Inferior parietal cortex (tissue), 1 donor: Measurements from ENCODE around the gene FHIT.

Experiments
- DNase-seq: peaks from one replicate; pipeline ENCODE4 v3.0.0-alpha.2; 2016; ENCODE audit errors: extremely low spot score

The FHIT gene

DNA sequence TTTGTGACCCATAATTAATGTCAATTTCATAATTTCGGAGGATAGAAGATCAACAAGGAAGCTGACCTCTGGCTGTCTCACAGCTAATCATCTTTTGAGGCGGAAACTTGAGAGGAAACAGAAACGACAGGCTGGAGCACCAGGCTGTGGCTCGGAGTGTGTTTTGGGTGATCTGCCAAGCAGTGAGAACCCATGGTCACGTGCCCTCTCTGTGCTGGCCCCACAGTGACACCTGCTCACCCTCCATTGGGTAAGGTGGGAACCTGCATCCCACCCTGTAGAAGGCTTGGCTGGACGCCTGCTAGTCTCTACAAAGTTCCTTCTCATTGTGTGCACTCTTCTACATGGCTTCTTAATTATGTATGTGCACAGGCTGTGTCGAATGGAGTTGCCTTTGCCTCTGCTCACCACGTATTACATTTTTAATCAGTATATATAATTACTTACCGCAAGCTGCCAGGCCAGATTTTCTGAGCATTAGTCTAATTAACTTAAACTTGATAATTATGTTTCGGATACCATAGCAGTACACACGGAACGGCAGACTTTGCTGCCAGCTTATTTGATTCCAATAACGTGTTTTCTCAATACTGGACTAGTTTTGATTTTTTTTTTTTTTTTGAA lies 1482.0 kb downstream of the FHIT start:
- no peak for DNase-seq

DNA sequence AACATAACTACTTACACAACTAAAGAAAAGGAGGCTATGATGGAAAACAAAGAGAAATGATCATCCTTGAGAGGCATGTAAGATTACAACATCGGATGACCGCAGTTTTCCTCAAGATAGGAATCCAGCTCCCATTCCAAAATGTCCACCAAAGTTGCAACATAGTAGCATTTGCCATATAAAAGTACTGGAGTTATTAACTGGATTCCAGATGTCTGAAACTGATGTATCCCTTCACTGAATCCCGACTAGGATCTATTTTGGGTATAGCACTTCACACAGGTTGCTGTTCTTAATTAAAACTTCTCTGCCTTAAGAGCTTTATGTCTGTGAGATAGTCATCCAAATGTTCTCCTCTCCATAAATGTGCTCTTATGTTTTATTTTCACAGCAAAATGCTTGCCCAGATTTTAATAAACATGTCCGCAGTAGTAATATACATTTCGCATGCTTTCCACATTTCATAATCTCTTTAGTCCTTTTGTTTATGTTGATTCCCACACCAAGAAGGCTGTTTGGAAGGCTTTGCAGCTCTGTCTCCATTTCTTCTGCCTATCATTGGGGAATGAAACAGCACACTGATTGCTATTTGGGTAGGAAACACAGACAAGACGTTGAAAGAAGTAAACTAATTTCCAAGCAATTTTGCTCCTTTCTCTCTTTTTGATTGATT lies 1484.9 kb downstream of the FHIT start:
- DNase-seq, result no peak

DNA sequence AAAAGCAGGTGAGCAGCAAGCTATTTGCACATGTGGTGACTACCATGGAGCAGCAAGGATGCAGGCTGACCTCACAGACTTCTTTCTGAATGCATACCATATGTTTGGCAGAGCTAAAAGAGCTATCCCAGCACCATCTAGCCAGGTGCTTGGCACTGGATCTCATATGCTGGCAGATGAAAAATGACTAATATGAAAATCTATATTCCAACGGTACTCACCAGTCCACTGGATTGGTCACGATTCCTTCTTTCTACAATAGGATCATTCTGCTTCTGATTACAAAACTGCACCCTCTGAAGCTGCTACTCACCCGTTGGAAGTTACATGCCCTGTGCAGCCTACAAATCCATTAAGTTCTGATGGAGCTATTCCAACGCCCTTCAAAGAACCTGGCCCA lies 1487.1 kb downstream of the FHIT start:
- DNase-seq, result no peak

DNA sequence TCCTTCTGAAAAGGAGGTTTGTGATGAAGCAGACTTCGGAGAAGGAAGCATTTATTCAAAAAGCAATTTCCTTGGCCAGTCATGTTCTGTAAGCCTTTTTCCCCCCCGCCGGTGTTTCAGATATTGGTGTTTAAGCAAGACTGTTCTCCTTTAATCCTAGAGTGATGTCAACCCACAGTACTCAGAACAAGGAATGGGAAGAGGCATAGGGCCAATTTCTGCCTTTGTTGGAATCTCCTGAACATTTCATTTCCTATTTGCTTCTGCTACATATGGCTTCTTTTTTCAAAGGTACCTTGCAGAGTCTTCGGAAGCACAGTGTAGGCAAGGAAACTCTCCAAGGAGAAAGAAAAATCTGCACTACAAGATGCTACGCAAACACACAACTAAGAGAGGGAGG lies 1488.3 kb downstream of the FHIT start:
- no peak for DNase-seq

DNA sequence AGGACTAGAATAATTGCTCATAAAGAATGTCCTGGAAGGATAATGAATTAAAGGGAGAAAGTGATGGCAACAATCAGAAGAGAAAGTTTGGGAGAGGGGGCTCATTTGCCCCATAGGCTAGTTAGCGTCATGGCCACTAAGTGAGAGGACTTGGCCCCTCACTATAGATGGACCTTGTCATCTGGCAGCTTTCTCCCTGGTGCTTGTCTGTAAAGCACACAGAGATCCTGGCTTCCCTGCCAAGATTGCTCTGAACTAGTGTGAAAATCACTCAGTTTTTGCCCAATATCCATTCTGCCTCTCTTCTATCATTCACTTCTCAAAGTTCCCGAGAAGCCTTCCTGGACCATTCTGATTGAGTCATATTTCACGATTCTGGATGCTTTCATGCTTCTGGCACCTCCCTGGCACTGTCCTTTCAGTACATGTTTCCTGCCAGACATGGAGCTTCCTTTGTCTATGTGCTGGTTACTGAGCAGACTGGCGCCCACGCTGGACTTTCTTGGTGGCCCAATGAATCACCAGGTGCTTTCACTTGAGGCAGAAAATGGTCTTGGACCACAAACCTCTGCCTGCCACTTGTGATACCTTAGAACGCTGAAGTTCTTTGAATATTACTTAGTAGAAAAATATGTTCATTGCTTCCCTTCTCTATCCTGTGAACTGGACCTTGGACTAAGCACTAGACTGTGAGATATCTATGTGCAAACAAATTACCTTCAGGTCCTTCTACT lies 1491.8 kb downstream of the FHIT start:
- peak; percentile 17 for DNase-seq

DNA sequence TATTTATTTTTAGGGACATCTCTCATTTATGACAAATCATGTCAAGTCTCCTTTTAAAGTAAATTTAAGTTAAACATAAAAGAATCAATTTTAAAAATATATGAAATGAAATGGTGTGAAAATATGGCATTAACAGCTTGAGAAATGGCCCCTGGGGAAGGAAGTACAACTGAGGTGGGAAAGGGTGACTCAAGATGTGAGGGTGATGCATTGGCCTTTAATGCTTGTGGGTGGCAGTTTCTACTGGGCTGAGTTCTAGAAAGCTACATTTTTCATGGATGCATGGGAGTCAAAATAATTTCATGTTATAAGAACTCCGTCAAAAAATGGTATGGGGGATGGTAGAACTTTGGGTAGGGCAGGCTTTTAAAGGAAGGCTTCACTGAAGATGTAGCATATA lies 1492.6 kb downstream of the FHIT start:
- DNase-seq, result no peak

DNA sequence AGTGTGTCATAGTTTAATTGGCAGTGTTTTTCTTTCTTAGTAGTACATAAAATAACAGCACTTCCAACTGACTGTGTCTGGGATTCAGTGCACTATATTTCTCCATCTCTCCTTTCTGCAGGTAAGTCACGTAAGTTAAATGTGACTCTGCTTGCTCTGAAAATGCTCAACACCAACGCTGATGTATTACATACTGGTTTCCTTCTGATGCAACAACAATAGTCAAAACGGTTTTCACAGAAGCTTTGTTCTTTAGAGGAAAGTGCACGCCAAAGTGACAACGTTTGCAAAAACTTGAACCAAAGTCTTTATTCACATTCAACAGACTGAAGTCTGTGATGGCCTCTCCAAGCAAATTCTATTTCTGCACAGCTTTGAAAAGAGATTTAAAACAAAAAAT lies 1494.3 kb downstream of the FHIT start:
- DNase-seq, result no peak

DNA sequence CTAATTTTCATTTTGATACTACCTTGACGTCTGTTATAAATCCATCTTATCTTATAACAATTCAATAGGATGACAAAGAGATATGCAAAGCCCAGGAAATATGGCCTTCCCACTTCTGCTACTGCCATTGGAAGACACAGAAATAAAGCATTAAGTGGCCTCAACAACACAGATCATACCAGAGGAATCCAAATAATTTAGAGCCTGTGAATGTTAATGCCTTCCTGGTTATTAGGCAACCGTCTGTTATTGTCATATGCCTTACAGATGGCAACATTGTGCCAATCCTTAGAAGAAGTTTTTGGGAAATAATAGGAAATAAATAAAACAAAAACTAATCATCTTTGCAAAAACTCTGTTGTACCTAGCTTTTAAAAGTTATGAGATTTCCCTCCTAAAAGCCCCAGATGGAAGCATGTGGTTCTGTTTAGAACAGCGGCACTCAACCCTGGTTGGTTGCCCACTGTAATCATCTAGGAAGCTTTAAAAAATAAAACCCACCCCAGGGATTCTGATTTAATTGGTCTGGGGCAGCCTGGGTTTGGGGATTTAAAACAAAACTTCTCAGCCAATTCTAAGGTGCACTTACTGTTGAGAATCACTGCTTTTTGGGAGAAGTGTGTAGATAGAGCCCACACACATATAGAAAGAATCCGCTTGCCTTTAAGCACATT lies 1496.7 kb downstream of the FHIT start:
- DNase-seq, result no peak

DNA sequence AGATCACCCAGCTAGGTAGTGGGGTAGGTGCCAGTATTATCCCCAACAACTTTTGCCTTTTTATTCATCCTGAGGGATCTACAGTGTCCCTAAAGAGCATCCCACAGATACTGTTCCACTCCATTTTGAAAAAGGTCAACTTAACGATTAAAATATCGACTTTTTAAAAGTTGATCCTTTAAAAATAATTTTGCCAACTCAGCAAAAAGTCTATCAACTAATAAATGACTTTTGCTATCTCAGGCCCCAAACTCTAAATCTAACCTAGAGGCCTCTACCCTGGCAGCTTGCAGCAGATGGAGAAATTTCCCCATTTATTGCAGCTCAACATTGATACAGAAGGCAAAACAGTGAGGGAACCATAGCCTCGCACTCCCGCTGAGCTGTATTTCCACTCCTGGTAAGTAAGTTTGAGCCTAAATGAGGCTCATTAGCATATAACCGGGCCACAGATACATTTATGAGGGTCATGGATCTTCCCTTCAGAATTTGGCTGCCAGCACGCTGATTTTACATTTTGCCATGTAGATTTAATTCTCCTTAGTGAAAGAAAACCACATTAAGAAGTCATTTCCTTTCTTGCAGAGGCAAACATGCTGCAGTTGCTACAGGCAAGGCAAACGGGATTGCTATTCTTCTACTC lies 1497.3 kb downstream of the FHIT start:
- DNase-seq, result no peak

DNA sequence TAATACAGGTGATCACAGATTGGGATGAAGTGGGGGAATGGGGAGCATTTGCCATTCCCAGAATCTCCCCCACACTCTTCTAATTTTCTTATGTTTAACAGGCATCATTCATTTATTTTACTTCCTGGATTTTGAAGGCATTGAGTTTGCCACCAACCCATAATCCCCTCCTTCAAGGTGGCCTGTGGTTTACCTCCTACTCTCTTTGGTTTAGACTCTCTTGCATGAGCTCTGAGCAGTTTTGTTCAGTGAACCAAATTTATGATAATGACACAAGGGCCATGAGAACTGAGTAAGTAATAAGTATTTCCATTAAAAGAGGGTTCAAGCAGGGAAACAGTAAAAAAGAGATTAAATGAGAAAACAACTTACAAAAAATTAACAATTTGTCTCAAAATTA lies 1498.3 kb downstream of the FHIT start:
- DNase-seq, result no peak

DNA sequence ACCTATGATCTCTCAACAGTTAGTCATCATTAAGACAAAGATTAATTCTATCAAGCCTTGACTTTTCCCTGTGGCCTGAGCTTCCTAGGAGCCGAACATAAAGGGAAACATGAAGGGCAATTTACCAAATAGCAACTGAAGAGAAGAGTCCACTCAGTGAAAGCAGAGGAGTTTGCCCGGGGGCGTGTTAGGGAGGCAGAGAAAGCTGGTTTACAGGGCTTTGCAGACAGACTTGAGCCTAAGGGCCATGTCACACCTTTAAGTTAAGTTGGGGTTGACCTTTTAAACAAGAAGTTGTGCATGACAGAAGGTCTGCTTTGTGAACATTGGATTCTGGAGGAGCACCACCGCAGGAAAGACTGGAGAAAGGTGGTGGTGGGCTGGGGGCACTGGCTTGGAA lies 1499.6 kb downstream of the FHIT start:
- no peak for DNase-seq

DNA sequence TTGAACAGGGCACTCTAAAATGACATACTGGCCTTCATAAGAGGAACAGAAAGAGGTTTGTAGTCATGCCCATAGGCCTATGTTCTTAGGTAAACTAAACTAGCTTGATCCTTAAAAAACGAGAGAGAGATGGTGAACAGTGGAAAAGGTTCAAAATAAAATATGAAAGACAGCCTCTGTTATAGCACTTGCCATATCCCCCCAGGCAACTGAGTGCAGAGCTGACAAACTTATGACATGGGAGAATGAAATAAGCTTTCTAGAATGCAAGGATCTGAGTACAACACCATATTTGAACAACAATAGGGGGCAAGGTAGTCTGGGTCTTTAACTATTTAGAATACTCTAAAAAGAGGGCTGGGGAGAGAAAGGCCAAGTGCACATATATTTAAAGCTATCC lies 1500.9 kb downstream of the FHIT start:
- no peak for DNase-seq

DNA sequence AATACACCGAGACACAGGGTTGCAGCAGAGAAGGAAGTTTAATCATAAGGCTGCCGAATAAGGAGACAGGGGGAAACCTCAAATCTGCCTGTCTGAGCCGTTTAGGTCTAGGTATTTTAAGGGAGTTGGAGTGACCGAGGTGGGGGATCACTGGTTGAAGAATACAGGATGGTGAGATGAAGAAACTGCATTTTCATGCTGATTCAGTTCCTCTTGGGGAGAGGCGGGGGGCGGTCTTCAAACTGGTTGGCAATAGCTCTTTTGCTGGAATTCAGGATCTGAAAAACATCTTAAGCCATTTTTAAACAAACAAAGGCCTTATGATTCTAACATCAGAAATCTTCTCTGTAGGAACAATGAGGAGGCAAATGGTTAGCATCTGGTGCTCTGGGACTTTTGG lies 1502.0 kb downstream of the FHIT start:
- no peak for DNase-seq

DNA sequence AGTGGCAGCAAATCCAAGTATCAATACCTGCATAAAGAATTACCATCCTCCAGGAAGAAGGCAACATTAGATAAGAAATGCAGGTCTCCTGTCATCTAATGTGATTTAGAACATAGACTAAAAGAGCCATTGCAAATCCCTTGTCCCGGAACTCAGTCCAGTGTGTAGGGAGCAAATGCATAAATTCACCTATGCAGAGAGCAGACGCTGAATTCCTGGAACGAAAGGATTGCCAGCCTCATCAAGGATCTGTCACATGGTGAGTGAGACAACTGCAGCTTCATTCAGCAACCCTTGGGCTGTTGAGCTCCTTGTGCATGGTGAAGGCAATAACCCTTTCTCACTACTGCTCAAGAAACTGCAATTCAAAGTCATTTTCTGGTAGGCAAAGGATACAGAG lies 1504.7 kb downstream of the FHIT start:
- no peak for DNase-seq

DNA sequence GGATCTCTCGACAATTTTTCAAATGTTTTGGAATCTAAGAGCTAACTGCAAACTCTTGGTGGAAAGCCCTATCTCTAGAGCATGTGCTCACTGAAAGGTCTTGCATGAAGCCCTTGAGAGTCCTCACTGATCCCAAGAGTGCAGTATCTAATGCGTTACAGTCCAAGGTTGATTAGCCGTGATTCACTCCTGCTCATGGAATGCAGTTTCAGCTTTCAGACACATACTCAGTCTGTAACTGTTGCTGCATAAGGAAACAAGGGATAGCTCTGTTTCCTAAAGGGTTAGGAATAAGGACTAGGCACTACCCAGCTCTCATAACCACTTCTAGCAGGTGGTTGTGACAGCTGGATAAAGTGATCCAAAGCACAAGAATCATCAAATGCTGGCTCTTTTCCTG lies 1514.0 kb downstream of the FHIT start:
- DNase-seq, result no peak

DNA sequence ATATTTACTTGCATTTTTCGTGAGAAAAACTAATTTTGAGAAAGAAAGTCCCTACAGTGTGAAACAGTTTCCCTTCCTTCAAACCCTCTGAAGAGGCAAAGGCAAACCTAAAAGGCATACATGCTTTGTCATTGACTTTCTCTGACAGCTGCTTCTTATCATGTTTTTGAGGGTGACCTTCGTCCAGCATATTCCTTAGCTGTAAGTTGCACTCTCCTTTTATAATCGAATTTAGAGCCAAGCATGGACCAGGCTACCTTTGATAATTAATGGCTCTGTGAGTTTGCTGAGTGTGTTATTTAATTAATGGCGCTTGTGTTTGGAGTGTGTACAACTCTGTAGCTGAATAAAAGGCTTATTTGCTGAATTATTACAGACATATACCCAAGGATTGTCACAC lies 1517.2 kb downstream of the FHIT start:
- no peak for DNase-seq

DNA sequence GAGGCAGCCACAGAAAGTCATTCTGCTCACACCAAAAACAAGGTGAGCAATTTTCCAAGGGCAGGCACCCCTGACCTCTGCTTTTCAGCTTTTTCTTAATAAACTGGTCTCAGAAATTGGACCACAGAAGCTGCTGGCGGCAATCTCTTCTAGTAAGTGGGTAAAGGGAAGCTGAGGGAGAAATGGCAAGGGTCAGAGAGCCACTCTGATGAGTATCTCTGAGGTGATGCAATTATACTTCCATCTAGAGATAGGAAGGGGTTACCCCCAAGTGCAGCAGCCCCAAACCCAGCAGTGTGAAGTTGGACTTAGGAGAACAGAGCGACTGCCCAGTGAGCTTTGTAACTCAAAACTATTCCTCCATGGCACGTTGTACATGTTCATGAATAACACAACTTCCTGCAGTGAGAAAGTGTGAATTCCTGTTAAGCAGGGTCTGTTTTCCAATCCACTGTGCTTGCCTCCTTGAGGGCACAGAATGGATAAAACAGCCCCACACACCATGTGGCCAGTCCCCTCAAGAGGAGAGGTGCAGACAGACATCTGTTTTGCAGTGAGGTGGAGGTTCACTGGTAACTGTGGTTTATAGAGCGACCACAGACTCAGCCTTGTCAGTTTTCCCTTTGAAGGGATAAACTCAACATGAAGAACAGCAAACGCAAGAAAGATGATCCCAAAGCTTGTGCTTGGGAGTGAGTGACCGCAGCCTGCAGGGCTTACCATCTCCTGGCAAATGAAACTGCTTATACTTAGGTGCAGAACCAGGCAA lies 1518.0 kb downstream of the FHIT start:
- no peak for DNase-seq

DNA sequence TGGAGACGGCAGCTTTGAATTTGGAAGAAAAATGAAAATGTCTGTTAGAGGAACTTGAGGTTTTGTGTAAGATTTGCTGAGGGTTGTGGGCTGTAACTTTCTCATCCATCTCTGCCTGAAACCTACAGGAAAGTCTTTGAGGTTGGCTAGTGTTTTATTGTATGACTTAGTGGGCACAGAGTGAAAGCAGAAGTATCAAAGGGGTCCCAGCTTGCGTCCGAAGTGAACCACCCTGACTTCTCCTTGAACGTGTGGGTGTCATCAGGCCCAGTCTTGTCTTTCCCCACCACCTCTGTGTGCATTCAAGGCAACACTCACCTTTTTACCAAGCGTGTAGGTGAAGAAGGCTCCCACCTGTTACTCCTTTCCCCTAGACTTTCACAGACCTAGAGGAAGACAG lies 1519.3 kb downstream of the FHIT start:
- DNase-seq, result no peak

DNA sequence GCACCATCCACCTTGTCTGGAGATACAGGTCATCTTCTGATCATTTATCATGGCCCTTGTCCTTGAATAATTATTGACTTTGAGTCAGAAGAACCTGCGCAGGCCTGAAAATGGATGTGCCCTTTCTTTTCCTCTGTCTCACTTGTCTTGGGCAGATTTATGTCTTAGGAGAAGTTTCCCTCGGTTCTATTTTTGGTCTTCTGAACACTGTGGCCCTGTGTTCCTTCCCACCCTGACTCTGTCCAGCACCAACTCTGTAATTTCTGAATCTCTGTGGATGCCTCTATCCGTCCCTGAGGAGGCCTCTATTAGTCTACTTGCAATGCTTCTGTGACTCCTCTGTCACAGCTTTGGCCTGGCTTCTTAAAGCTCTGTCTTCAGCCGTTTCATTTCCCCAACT lies 1520.7 kb downstream of the FHIT start:
- no peak for DNase-seq

DNA sequence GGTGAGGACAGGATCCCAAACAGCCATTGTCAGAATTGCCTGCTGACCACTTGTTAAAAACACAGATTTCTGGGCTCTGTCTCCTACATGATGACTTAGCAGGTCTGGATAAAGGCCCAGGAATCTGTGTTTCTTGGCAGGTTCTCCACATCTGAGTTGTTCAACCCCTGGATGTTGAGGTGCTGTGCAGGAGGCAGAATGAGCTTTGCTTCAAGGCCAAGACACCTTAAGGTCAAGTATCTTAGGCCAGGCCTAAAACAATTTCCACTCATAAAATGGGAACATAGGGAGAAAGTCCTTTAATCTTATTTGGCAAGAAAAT lies 1522.7 kb downstream of the FHIT start:
- no peak for DNase-seq

DNA sequence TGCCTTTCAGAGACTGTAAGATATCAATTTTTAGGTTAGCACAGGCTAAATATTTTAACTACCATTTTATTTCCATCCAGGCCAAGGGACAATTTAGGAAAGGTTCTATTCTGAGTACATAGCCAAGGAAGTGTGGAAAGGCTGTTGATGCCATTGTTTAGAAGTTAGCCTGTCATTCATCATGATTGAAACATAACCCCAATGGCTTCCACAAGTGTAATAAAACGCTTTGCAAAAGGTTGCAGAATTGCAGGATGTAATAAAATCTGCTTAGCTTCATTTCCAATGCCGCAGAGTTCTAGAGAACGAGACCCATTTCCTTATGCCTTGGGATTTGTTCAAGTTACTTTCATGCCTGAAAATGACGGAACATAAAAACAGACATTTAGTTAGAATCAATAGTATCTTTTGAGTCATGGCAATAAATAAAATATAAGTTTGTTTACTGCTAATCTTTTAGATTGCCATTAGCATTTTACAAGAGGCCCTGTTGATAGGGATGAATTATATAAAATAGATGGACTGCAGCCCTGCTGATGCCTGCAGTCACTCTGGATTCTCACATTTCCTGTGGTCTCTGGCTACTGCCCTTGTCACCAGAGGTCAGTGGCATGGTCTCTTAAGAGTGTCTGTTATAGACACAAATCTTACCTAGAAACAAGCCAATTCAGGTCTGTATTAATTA lies 1523.2 kb downstream of the FHIT start:
- DNase-seq, result no peak
